MM.1S (cell line): Measurements from ENCODE around the gene CKM.

Experiments used
- DNase-seq: peaks from one replicate; pipeline ENCODE4 v3.0.0-alpha.2; 2015
- H2AFZ ChIP-seq: fragments of 300-600 bp; sonication (generic); 2 replicates; pipeline ENCODE4 v1.6.0; 2016; ENCODE audit warnings: antibody characterized with exemption, low read length
- H3F3A ChIP-seq: fragments of 300-600 bp; sonication (generic); 2 replicates; pipeline ENCODE4 v1.6.1; 2016; ENCODE audit warnings: mild to moderate bottlenecking, antibody characterized with exemption, low read length, moderate library complexity, mixed read lengths; ENCODE audit not compliant: insufficient read depth
- H3K27ac ChIP-seq: fragments of 300-600 bp; sonication (generic); 2 replicates; pipeline ENCODE4 v1.5.1; 2016; ENCODE audit warnings: mild to moderate bottlenecking, low read length
- H3K27me3 ChIP-seq: fragments of 300-600 bp; sonication (generic); replicated peaks from 2 replicates; pipeline ENCODE4 v1.6.0; 2016; ENCODE audit warnings: low read length; ENCODE audit not compliant: insufficient read depth
- H3K36me3 ChIP-seq: fragments of 300-600 bp; sonication (generic); replicated peaks from 2 replicates; pipeline ENCODE4 v1.6.1; 2016; ENCODE audit warnings: mild to moderate bottlenecking, low read length, mixed read lengths; ENCODE audit not compliant: insufficient read depth
- H3K4me1 ChIP-seq: fragments of 300-600 bp; sonication (generic); 2 replicates; pipeline ENCODE4 v1.6.1; 2016; ENCODE audit warnings: low read length, mixed read lengths
- H3K4me2 ChIP-seq: fragments of 300-600 bp; sonication (generic); 2 replicates; pipeline ENCODE4 v1.6.0; 2016; ENCODE audit warnings: low read depth, low read length
- H3K4me3 ChIP-seq: fragments of 300-600 bp; sonication (generic); 2 replicates; pipeline ENCODE4 v1.5.1; 2016; ENCODE audit warnings: low read length, mixed read lengths
- H3K79me2 ChIP-seq: fragments of 300-600 bp; sonication (generic); 2 replicates; pipeline ENCODE4 v1.6.1; 2016; ENCODE audit warnings: mixed run types, low read length, mixed read lengths
- H3K9ac ChIP-seq: fragments of 300-600 bp; sonication (generic); 2 replicates; pipeline ENCODE4 v1.6.1; 2016; ENCODE audit warnings: low read length, mixed read lengths
- H3K9me2 ChIP-seq: fragments of 300-600 bp; sonication (generic); replicated peaks from 2 replicates; pipeline ENCODE4 v1.6.1; 2016; ENCODE audit warnings: mild to moderate bottlenecking, low read length, mixed read lengths; ENCODE audit not compliant: insufficient read depth
- H3K9me3 ChIP-seq: fragments of 300-600 bp; sonication (generic); replicated peaks from 2 replicates; pipeline ENCODE4 v1.6.1; 2016; ENCODE audit warnings: mild to moderate bottlenecking, low read length, mixed read lengths; ENCODE audit not compliant: insufficient read depth
- H4K20me1 ChIP-seq: fragments of 300-600 bp; sonication (generic); 2 replicates; pipeline ENCODE4 v1.6.1; 2016; ENCODE audit warnings: mild to moderate bottlenecking, low read length, moderate library complexity, mixed read lengths; ENCODE audit not compliant: insufficient read depth
- CTCF ChIP-seq: fragments of 300-600 bp; sonication (generic); IDR thresholded peaks from 2 replicates; pipeline ENCODE4 v1.5.1; 2016; ENCODE audit warnings: antibody characterized with exemption, low read length, mixed read lengths
- EZH2 ChIP-seq: fragments of 300-600 bp; sonication (generic); optimal IDR thresholded peaks from 2 replicates; pipeline ENCODE3; 2017; ENCODE audit warnings: low read depth, mild to moderate bottlenecking, antibody characterized with exemption, low read length, mixed read lengths
- EZH2phosphoT487 ChIP-seq: fragments of 300-600 bp; sonication (generic); IDR thresholded peaks from 2 replicates; pipeline ENCODE4 v1.6.1; 2018; ENCODE audit warnings: antibody characterized with exemption, low read length

The CKM gene

GRCh38 chr19:45262570-45262969 lies 60.1 kb downstream of the CKM start:
- Histone ChIP-seq H3K36me3 (no peaks in the 10 kb centered on the region), H3K9me3 (no peaks in the 10 kb centered on the region), H4K20me1 (no peaks in the 10 kb centered on the region), H3K4me2 (no peak overlapping the region), H3K27ac (no peak overlapping the region), H3F3A (no peaks in the 10 kb centered on the region), H2AFZ (no peak overlapping the region), H3K4me3 (no peak overlapping the region), H3K4me1 (0 out of 2 replicates have a peak, but pooled peaks cover 8% of the 10 kb centered on the region), H3K79me2 (no peaks in the 10 kb centered on the region), H3K9me2 (no peaks in the 10 kb centered on the region), H3K27me3 (no peaks in the 10 kb centered on the region), H3K9ac (no peak overlapping the region)
- TF ChIP-seq EZH2phosphoT487, result no peak
- no peak for TF ChIP-seq CTCF
- TF ChIP-seq EZH2, result no peak
- no peak for DNase-seq

GRCh38 chr19:45258862-45259261 lies 63.8 kb downstream of the CKM start:
- H4K20me1 ChIP-seq, result no peaks in the 10 kb centered on the region
- H3K4me3 ChIP-seq, result no peak overlapping the region
- DNase-seq, result no peak
- H3K27me3 ChIP-seq, result no peaks in the 10 kb centered on the region
- no peak overlapping the region for H3K9ac ChIP-seq
- H3K4me1 ChIP-seq, result no peaks in the 10 kb centered on the region
- H3K9me2 ChIP-seq, result no peaks in the 10 kb centered on the region
- H2AFZ ChIP-seq, result no peak overlapping the region
- no peak overlapping the region for H3K27ac ChIP-seq
- TF ChIP-seq EZH2, result no peak
- TF ChIP-seq CTCF, result no peak
- no peaks in the 10 kb centered on the region for H3F3A ChIP-seq
- H3K9me3 ChIP-seq, result no peaks in the 10 kb centered on the region
- H3K79me2 ChIP-seq, result no peaks in the 10 kb centered on the region
- H3K4me2 ChIP-seq, result no peak overlapping the region
- no peaks in the 10 kb centered on the region for H3K36me3 ChIP-seq

GRCh38 chr19:45256836-45257235 lies 65.8 kb downstream of the CKM start:
- Histone ChIP-seq H3K4me3 (no peak overlapping the region), H3K36me3 (no peaks in the 10 kb centered on the region), H3K27me3 (no peaks in the 10 kb centered on the region), H3K79me2 (peaks cover 6% of the 10 kb centered on the region; the same call in 1 of the 2 replicates), H4K20me1 (no peaks in the 10 kb centered on the region), H2AFZ (no peak overlapping the region), H3F3A (no peaks in the 10 kb centered on the region), H3K27ac (no peak overlapping the region), H3K9me3 (no peaks in the 10 kb centered on the region), H3K9me2 (no peaks in the 10 kb centered on the region), H3K4me1 (peaks cover 5% of the 10 kb centered on the region; the same call in 1 of the 2 replicates), H3K9ac (no peak overlapping the region), H3K4me2 (no peak overlapping the region)
- DNase-seq, result no peak
- TF ChIP-seq EZH2phosphoT487 (no peak), EZH2 (no peak), CTCF (no peak)
